HEK293 (cell line): Measurements from ENCODE around the gene CD300LG.
A peak's percentile ranks its signal among the peaks of the same experiment; 100 is the strongest.

Experiments used
- EGR2 ChIP-seq: fragments of 450-650 bp; formaldehyde crosslinking; IDR thresholded peaks from 2 replicates; pipeline ENCODE4 v1.5.1; 2016; ENCODE audit warnings: low read depth, missing biosample characterization, missing genetic modification characterization
- IKZF3 ChIP-seq: fragments of 450-650 bp; IDR thresholded peaks from 2 replicates; pipeline ENCODE4 v1.5.0; 2018; ENCODE audit warnings: missing biosample characterization, mild to moderate bottlenecking, missing genetic modification characterization, moderate library complexity
- MZF1 ChIP-seq: fragments of 450-650 bp; formaldehyde crosslinking; IDR thresholded peaks from 2 replicates; pipeline ENCODE4 v1.5.1; 2017; ENCODE audit warnings: missing biosample characterization, missing genetic modification characterization, borderline replicate concordance
- OVOL3 ChIP-seq: fragments of 450-650 bp; formaldehyde crosslinking; IDR thresholded peaks from 2 replicates; pipeline ENCODE4 v1.5.1; 2016; ENCODE audit warnings: missing biosample characterization, missing genetic modification characterization
- SETDB1 ChIP-seq: IDR thresholded peaks from one replicate; pipeline ENCODE4 v1.6.1; 2017; ENCODE audit warnings: mild to moderate bottlenecking, low read length, moderate library complexity, mixed read lengths; ENCODE audit not compliant: insufficient read length
- SP2 ChIP-seq: fragments of 450-650 bp; formaldehyde crosslinking; IDR thresholded peaks from 2 replicates; pipeline ENCODE4 v1.5.1; 2016; ENCODE audit warnings: missing biosample characterization, missing genetic modification characterization
- WT1 ChIP-seq: fragments of 450-650 bp; formaldehyde crosslinking; IDR thresholded peaks from 2 replicates; pipeline ENCODE4 v1.5.1; 2016; ENCODE audit warnings: missing biosample characterization, missing genetic modification characterization
- ZBTB48 ChIP-seq: fragments of 450-650 bp; formaldehyde crosslinking; IDR thresholded peaks from 2 replicates; pipeline ENCODE4 v1.5.1; 2016; ENCODE audit warnings: missing biosample characterization, missing genetic modification characterization
- ZFP37 ChIP-seq: fragments of 450-650 bp; formaldehyde crosslinking; IDR thresholded peaks from 2 replicates; pipeline ENCODE4 v1.5.1; 2016; ENCODE audit warnings: missing biosample characterization, missing genetic modification characterization
- ZNF114 ChIP-seq: fragments of 450-650 bp; formaldehyde crosslinking; IDR thresholded peaks from 2 replicates; pipeline ENCODE4 v1.5.0; 2017; ENCODE audit warnings: missing biosample characterization, missing genetic modification characterization
- ZNF132 ChIP-seq: fragments of 450-650 bp; formaldehyde crosslinking; IDR thresholded peaks from 2 replicates; pipeline ENCODE4 v1.5.1; 2017; ENCODE audit warnings: missing biosample characterization, missing genetic modification characterization, borderline replicate concordance
- ZNF138 ChIP-seq: fragments of 450-650 bp; formaldehyde crosslinking; IDR thresholded peaks from 2 replicates; pipeline ENCODE4 v1.5.1; 2016; ENCODE audit warnings: missing biosample characterization, missing genetic modification characterization, borderline replicate concordance
- ZNF16 ChIP-seq: fragments of 450-650 bp; formaldehyde crosslinking; IDR thresholded peaks from 2 replicates; pipeline ENCODE4 v1.5.1; 2016; ENCODE audit warnings: low read depth, missing biosample characterization, missing genetic modification characterization
- ZNF2 ChIP-seq: fragments of 450-650 bp; formaldehyde crosslinking; IDR thresholded peaks from 2 replicates; pipeline ENCODE4 v1.5.1; 2016; ENCODE audit warnings: missing biosample characterization, missing genetic modification characterization
- ZNF239 ChIP-seq: fragments of 450-650 bp; formaldehyde crosslinking; IDR thresholded peaks from 2 replicates; pipeline ENCODE4 v1.5.1; 2016; ENCODE audit warnings: missing biosample characterization, missing genetic modification characterization
- ZNF274 ChIP-seq, 2 experiments: fragments of 200-500 bp in 1 of 2; fragments of 450-650 bp in 1 of 2; sonication (Bioruptor generic) in 1 of 2; formaldehyde crosslinking in 1 of 2; IDR thresholded peaks; 2 replicates each; pipeline versions ENCODE4 v1.5.1 to v1.6.1; 2014 to 2016; ENCODE audit warnings: borderline replicate concordance in 1 of 2, inconsistent platforms in 1 of 2, low read length in 1 of 2, missing biosample characterization in 1 of 2, missing genetic modification characterization in 1 of 2
- ZNF391 ChIP-seq: fragments of 450-650 bp; formaldehyde crosslinking; IDR thresholded peaks from 2 replicates; pipeline ENCODE4 v1.5.1; 2016; ENCODE audit warnings: low read depth, missing biosample characterization, missing genetic modification characterization, borderline replicate concordance
- ZNF394 ChIP-seq: fragments of 450-650 bp; formaldehyde crosslinking; IDR thresholded peaks from 2 replicates; pipeline ENCODE4 v1.5.1; 2016; ENCODE audit warnings: missing biosample characterization, missing genetic modification characterization, mild to moderate bottlenecking, moderate library complexity, borderline replicate concordance
- ZNF433 ChIP-seq: fragments of 450-650 bp; formaldehyde crosslinking; IDR thresholded peaks from 2 replicates; pipeline ENCODE4 v1.5.1; 2016; ENCODE audit warnings: missing biosample characterization, missing genetic modification characterization, low read depth
- ZNF560 ChIP-seq: fragments of 450-650 bp; formaldehyde crosslinking; IDR thresholded peaks from 2 replicates; pipeline ENCODE4 v1.5.1; 2017; ENCODE audit warnings: missing biosample characterization, missing genetic modification characterization, borderline replicate concordance
- ZNF585B ChIP-seq: fragments of 450-650 bp; formaldehyde crosslinking; IDR thresholded peaks from 2 replicates; pipeline ENCODE4 v1.5.1; 2016; ENCODE audit warnings: missing biosample characterization, missing genetic modification characterization
- ZNF600 ChIP-seq: fragments of 450-650 bp; formaldehyde crosslinking; IDR thresholded peaks from 2 replicates; pipeline ENCODE4 v1.5.1; 2016; ENCODE audit warnings: missing biosample characterization, missing genetic modification characterization
- ZNF629 ChIP-seq: fragments of 450-650 bp; formaldehyde crosslinking; IDR thresholded peaks from 2 replicates; pipeline ENCODE4 v1.5.1; 2017; ENCODE audit warnings: missing biosample characterization, missing genetic modification characterization
- ZNF692 ChIP-seq: fragments of 450-650 bp; formaldehyde crosslinking; IDR thresholded peaks from 2 replicates; pipeline ENCODE4 v1.5.1; 2016; ENCODE audit warnings: missing biosample characterization, missing genetic modification characterization
- ZNF704 ChIP-seq: fragments of 450-650 bp; formaldehyde crosslinking; IDR thresholded peaks from 2 replicates; pipeline ENCODE4 v1.5.1; 2016; ENCODE audit warnings: missing biosample characterization, missing genetic modification characterization
- ZNF76 ChIP-seq: fragments of 450-650 bp; formaldehyde crosslinking; IDR thresholded peaks from 2 replicates; pipeline ENCODE4; 2016; ENCODE audit warnings: low read depth, missing biosample characterization, missing genetic modification characterization, borderline replicate concordance
- ZNF830 ChIP-seq: fragments of 450-650 bp; IDR thresholded peaks from 2 replicates; pipeline ENCODE4 v1.5.0; 2018; ENCODE audit warnings: missing biosample characterization, missing genetic modification characterization, low read depth, mild to moderate bottlenecking, moderate library complexity
- ZSCAN23 ChIP-seq: fragments of 450-650 bp; formaldehyde crosslinking; IDR thresholded peaks from 2 replicates; pipeline ENCODE4 v1.5.1; 2016; ENCODE audit warnings: missing biosample characterization, missing genetic modification characterization
- TF ChIP-seq, protein P1 (sequence below): fragments of 450-650 bp; formaldehyde crosslinking; optimal IDR thresholded peaks from 2 replicates; pipeline ENCODE3; 2016; ENCODE audit warnings: missing biosample characterization, mild to moderate bottlenecking, missing genetic modification characterization
- TF ChIP-seq, protein P2 (sequence below): fragments of 450-650 bp; formaldehyde crosslinking; IDR thresholded peaks from 2 replicates; pipeline ENCODE4 v1.5.1; 2017; ENCODE audit warnings: missing biosample characterization, missing genetic modification characterization
- TF ChIP-seq, protein P3 (sequence below): fragments of 450-650 bp; formaldehyde crosslinking; IDR thresholded peaks from 2 replicates; pipeline ENCODE4 v1.5.1; 2017; ENCODE audit warnings: missing biosample characterization, missing genetic modification characterization

Gene CD300LG

DNA sequence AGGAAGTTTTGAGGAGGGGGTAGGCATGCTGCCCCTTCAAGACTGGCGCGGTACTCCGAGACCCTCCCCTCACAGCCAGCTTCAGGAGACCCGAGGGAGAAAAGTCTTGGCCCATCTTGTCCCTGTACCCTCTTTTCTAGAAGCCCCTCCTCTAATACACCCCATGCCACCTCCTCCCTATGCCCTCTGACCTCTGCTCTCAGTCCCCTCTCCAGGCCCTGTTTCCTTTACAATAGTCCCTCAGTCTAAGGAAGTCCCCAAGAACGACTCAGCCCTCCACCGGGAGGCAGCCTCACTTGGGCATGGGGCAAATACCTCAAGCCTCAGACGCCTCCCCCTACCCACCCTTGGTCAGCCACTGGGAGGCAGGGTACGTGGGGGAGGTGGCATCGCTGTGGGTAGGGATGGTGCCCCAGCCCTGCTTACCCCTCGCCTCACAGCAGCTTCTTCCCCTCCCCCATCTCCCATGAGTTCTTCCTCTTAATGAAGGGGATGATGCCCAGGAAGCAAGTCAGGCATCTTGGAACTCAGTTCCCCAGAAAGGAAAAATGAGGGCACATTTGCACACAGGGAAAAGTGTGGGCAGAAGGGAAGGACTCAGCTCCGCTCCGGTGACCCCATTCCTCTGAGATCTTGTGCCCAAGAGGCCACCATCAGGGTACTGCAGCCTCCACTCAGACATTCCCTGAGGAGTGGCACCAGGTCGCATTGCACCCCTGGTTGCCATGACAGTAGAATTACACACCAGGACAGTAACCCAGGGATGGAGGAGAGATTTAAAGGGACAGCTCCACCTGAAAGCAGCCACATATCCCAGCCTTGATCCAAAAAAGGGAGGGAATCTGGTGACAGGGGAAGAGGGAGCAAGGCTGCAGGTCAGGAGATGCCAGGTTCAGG lies 54.1 kb downstream of the CD300LG start (continued):
- TF ChIP-seq ZNF274 (IDR thresholded peaks at IDR 0.05; ENCODE audit: low read length) (no peak), ZNF274 (tag by site-specific recombination; IDR thresholded peaks at IDR 0.05; ENCODE audit: borderline replicate concordance) (no peak), ZNF433 (tag by site-specific recombination) (no peak), ZNF560 (tag by site-specific recombination) (no peak), ZNF391 (tag by site-specific recombination) (no peak), ZNF132 (tag by site-specific recombination) (no peak), SP2 (tag by site-specific recombination) (no peak), ZNF692 (tag by site-specific recombination) (no peak), ZNF76 (tag by site-specific recombination) (no peak), ZNF394 (tag by site-specific recombination) (no peak), ZNF704 (no peak), ZNF629 (no peak), MZF1 (tag by site-specific recombination) (no peak; the same call in 1 of the 2 replicates), ZSCAN23 (tag by site-specific recombination) (no peak), ZNF830 (tag by site-specific recombination) (no peak), ZNF138 (tag by site-specific recombination) (no peak), ZNF114 (tag by site-specific recombination) (no peak), WT1 (tag by site-specific recombination) (peak; percentile 23; the same call in 1 of the 2 replicates), ZNF2 (tag by site-specific recombination) (no peak), ZNF600 (tag by site-specific recombination) (no peak), ZNF585B (tag by site-specific recombination) (no peak), EGR2 (tag by site-specific recombination) (no peak), ZFP37 (tag by site-specific recombination) (no peak), ZNF16 (tag by site-specific recombination) (no peak), ZNF239 (tag by site-specific recombination) (no peak), OVOL3 (no peak), SETDB1 (no peak), ZBTB48 (peak; percentile 51; the same call in 1 of the 2 replicates), IKZF3 (tag by site-specific recombination) (0 out of 2 replicates have a peak, but pooled peaks have one; percentile 13)
- TF ChIP-seq, protein P1, sequence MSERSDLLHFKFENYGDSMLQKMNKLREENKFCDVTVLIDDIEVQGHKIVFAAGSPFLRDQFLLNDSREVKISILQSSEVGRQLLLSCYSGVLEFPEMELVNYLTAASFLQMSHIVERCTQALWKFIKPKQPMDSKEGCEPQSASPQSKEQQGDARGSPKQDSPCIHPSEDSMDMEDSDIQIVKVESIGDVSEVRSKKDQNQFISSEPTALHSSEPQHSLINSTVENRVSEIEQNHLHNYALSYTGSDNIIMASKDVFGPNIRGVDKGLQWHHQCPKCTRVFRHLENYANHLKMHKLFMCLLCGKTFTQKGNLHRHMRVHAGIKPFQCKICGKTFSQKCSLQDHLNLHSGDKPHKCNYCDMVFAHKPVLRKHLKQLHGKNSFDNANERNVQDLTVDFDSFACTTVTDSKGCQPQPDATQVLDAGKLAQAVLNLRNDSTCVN (tag by site-specific recombination), result no peak
- TF ChIP-seq, protein P2, sequence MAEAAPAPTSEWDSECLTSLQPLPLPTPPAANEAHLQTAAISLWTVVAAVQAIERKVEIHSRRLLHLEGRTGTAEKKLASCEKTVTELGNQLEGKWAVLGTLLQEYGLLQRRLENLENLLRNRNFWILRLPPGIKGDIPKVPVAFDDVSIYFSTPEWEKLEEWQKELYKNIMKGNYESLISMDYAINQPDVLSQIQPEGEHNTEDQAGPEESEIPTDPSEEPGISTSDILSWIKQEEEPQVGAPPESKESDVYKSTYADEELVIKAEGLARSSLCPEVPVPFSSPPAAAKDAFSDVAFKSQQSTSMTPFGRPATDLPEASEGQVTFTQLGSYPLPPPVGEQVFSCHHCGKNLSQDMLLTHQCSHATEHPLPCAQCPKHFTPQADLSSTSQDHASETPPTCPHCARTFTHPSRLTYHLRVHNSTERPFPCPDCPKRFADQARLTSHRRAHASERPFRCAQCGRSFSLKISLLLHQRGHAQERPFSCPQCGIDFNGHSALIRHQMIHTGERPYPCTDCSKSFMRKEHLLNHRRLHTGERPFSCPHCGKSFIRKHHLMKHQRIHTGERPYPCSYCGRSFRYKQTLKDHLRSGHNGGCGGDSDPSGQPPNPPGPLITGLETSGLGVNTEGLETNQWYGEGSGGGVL (tag by site-specific recombination), result peak; percentile 21
- TF ChIP-seq, protein P3, sequence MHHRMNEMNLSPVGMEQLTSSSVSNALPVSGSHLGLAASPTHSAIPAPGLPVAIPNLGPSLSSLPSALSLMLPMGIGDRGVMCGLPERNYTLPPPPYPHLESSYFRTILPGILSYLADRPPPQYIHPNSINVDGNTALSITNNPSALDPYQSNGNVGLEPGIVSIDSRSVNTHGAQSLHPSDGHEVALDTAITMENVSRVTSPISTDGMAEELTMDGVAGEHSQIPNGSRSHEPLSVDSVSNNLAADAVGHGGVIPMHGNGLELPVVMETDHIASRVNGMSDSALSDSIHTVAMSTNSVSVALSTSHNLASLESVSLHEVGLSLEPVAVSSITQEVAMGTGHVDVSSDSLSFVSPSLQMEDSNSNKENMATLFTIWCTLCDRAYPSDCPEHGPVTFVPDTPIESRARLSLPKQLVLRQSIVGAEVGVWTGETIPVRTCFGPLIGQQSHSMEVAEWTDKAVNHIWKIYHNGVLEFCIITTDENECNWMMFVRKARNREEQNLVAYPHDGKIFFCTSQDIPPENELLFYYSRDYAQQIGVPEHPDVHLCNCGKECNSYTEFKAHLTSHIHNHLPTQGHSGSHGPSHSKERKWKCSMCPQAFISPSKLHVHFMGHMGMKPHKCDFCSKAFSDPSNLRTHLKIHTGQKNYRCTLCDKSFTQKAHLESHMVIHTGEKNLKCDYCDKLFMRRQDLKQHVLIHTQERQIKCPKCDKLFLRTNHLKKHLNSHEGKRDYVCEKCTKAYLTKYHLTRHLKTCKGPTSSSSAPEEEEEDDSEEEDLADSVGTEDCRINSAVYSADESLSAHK (tag by site-specific recombination), result no peak
